OCI-LY7 (cell line): ENCODE measurements around the gene KLHL11. TPM values are rescaled to one million over a fixed set of nuclear protein-coding genes. Genes with fewer than 3 reads are reported as not detected.
A peak's percentile ranks its signal among the peaks of the same experiment; 100 is the strongest.

Experiments used
- Bru-seq: library from RNA; stranded (reverse); fragments of 400-500 nt; gene quantifications from one replicate; lab custom pipeline; 2021; lab: Mats Ljungman, UMichigan
- BruChase-seq, 2 experiments: library from RNA; stranded (reverse); fragments of 400-500 nt; gene quantifications; one replicate each; lab custom pipeline; 2021; lab: Mats Ljungman, UMichigan
- BruUV-seq: library from RNA; stranded (reverse); fragments of 400-500 nt; replicated peaks from 2 replicates; lab custom pipeline; 2021; lab: Mats Ljungman, UMichigan
- CTCF ChIA-PET: fragments of 300-600 bp; sonication (Branson Sonifier 250); formaldehyde crosslinking; loops from one replicate; lab custom pipeline; 2022; ENCODE audit warnings: antibody characterized with exemption; ENCODE audit not compliant: unreplicated experiment; lab: Charles Lee
- POLR2A ChIA-PET: fragments of 300-600 bp; sonication (Branson Sonifier 250); formaldehyde crosslinking; loops from one replicate; lab custom pipeline; 2022; ENCODE audit warnings: antibody characterized with exemption; lab: Charles Lee
- DNase-seq: peaks from one replicate; pipeline ENCODE4 v3.0.0-alpha.2; 2015; ENCODE audit warnings: low spot score
- H2AFZ ChIP-seq: fragments of 200-600 bp; sonication (generic), shearing (Covaris generic); 2 replicates; pipeline ENCODE4 v1.6.1; 2014; ENCODE audit warnings: mild to moderate bottlenecking, antibody characterized with exemption, low read length, moderate library complexity
- H3K27ac ChIP-seq: fragments of 200-600 bp; sonication (generic); 2 replicates; pipeline ENCODE4 v1.5.1; 2014; ENCODE audit warnings: mixed run types, low read depth, mild to moderate bottlenecking, moderate library complexity, low read length, inconsistent platforms; ENCODE audit not compliant: poor library complexity, severe bottlenecking
- H3K36me3 ChIP-seq: fragments of 200-600 bp; sonication (generic); 2 replicates; pipeline ENCODE4 v1.6.1; 2014; ENCODE audit warnings: mild to moderate bottlenecking, antibody characterized with exemption, low read length, moderate library complexity, mixed read lengths; ENCODE audit not compliant: insufficient read depth
- H3K4me1 ChIP-seq: fragments of 200-600 bp; sonication (generic); 2 replicates; pipeline ENCODE4 v1.5.1; 2014; ENCODE audit warnings: mild to moderate bottlenecking, low read length; ENCODE audit not compliant: insufficient read depth, poor library complexity, severe bottlenecking
- H3K4me2 ChIP-seq: fragments of 200-600 bp; sonication (generic); 2 replicates; pipeline ENCODE4 v1.6.1; 2014; ENCODE audit warnings: mild to moderate bottlenecking, low read length
- H3K4me3 ChIP-seq: fragments of 200-600 bp; sonication (generic); 2 replicates; pipeline ENCODE4 v1.5.1; 2014; ENCODE audit warnings: mild to moderate bottlenecking, low read depth, low read length; ENCODE audit not compliant: poor library complexity, severe bottlenecking
- H3K79me2 ChIP-seq: fragments of 200-600 bp; sonication (generic); 2 replicates; pipeline ENCODE4 v1.6.1; 2016; ENCODE audit warnings: low read depth, mild to moderate bottlenecking, low read length, moderate library complexity, mixed read lengths; ENCODE audit not compliant: insufficient read depth
- H3K9me2 ChIP-seq: fragments of 200-600 bp; sonication (generic); 2 replicates; pipeline ENCODE4 v1.6.1; 2016; ENCODE audit warnings: mild to moderate bottlenecking, low read length, mixed read lengths; ENCODE audit not compliant: insufficient read depth
- H3K9me3 ChIP-seq: fragments of 200-600 bp; sonication (generic); 2 replicates; pipeline ENCODE4 v1.6.1; 2014; ENCODE audit warnings: mild to moderate bottlenecking, mixed run types, low read length, mixed read lengths
- H4K20me1 ChIP-seq: fragments of 200-600 bp; sonication (generic); 2 replicates; pipeline ENCODE4 v1.6.1; 2014; ENCODE audit warnings: mild to moderate bottlenecking, antibody characterized with exemption, low read length, moderate library complexity, mixed read lengths; ENCODE audit not compliant: insufficient read depth
- EZH2phosphoT487 ChIP-seq: fragments of 200-600 bp; sonication (generic); IDR thresholded peaks from 2 replicates; pipeline ENCODE4 v1.6.1; 2018; ENCODE audit warnings: low read depth, borderline replicate concordance, mild to moderate bottlenecking, mixed run types, antibody characterized with exemption, low read length, moderate library complexity, mixed read lengths
- intact Hi-C: fragments of 100-400 bp; cut with micrococcal nuclease; formaldehyde crosslinking; loops from one replicate; pipeline ENCODE4 v1.10.0; 2022; ENCODE audit not compliant: unreplicated experiment
- long read RNA-seq: library from polyadenylated mRNA; stranded (forward); transcript quantifications from one replicate; pipeline ENCODE4 v2.0.0, GENCODE V29; 2022
- total RNA-seq, 2 experiments: library from RNA; depleted of rRNA in 1 of 2; stranded (reverse); fragments of >200 nt in 1 of 2; shearing (Covaris generic) in 1 of 2; gene quantifications; 2 replicates each; pipeline ENCODE4 v1.2.3, GENCODE V29; 2014 to 2022
- TF ChIP-seq, protein P1 (sequence below): fragments of 200-600 bp; sonication (generic); conservative IDR thresholded peaks from 2 replicates; pipeline ENCODE4 v1.5.1; 2014; ENCODE audit warnings: mild to moderate bottlenecking, antibody characterized with exemption, low read length, moderate library complexity, mixed read lengths

KLHL11 gene, protein sequence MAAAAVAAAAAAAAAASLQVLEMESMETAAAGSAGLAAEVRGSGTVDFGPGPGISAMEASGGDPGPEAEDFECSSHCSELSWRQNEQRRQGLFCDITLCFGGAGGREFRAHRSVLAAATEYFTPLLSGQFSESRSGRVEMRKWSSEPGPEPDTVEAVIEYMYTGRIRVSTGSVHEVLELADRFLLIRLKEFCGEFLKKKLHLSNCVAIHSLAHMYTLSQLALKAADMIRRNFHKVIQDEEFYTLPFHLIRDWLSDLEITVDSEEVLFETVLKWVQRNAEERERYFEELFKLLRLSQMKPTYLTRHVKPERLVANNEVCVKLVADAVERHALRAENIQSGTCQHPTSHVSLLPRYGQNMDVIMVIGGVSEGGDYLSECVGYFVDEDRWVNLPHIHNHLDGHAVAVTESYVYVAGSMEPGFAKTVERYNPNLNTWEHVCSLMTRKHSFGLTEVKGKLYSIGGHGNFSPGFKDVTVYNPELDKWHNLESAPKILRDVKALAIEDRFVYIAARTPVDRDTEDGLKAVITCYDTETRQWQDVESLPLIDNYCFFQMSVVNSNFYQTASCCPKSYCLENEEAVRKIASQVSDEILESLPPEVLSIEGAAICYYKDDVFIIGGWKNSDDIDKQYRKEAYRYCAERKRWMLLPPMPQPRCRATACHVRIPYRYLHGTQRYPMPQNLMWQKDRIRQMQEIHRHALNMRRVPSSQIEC
- total RNA-seq (2014; rRNA removed; shearing (Covaris generic)) (29.9 and 35.4 TPM in 2 replicates), total RNA-seq (2022) (20.5 and 20.9 TPM in 2 replicates), Bru-seq, nascent RNA (percentile 62 among the genes with signal in this experiment), BruChase-seq, experiment 1, labeled RNA remaining after a 6-hour chase (percentile 69 among the genes with signal in this experiment), BruChase-seq, experiment 2, labeled RNA remaining after a 2-hour chase (percentile 93 among the genes with signal in this experiment)
- long read RNA-seq, partial matches to known transcripts, result 0 of 1 reads
- long read RNA-seq, other reads (novel, unspliced or antisense), result 1 of 1 reads

DNA sequence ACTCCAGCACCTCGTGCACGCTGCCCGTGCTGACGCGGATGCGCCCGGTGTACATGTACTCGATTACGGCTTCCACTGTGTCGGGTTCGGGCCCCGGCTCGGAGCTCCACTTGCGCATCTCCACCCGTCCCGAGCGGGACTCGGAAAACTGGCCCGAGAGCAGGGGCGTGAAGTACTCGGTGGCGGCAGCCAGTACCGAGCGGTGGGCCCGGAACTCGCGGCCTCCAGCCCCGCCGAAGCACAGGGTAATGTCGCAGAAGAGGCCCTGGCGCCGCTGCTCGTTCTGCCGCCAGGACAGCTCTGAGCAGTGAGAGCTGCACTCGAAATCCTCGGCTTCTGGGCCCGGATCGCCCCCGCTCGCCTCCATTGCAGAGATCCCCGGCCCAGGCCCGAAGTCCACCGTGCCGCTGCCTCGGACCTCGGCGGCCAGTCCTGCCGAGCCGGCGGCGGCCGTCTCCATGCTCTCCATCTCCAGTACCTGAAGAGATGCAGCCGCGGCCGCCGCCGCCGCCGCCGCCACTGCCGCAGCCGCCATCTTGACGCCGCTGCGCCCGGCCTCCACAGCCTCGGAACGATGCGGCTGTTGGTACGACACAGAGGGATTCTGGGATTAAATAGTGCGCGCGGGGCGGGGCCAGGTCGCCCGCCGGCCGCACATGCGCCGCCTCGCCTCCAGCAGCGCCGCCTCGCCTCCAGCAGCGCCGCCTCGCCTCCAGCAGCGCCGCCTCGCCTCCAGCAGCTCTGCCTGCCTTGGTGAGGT, at the start of gene KLHL11:
TSS of gene KLHL11 (minus strand) at position 588 of the 760 bp plus-strand sequence. CDS start at position 535, 53 bp downstream.
- CTCF ChIA-PET, result interaction anchor here (1.0 kb wide), 1 partner anchor 266 kb away, joined by 3 read pairs; no protein-coding TSS in a partner anchor
- Histone ChIP-seq H3K27ac (peak within 1 kb of the TSS; percentile 82), H3K4me2 (peak within 1 kb of the TSS; percentile 97), H4K20me1 (peaks cover 10% of the 10 kb centered on the region; the same call in 1 of the 2 replicates), H3K79me2 (peaks cover 47% of the 10 kb centered on the region), H3K9me2 (no peaks in the 10 kb centered on the region), H3K4me1 (peaks cover 21% of the 10 kb centered on the region), H2AFZ (peak within 1 kb of the TSS; percentile 69), H3K36me3 (peaks cover 32% of the 10 kb centered on the region), H3K4me3 (peak within 1 kb of the TSS; percentile 92), H3K9me3 (no peaks in the 10 kb centered on the region)
- BruUV-seq, result no TSS peak
- intact Hi-C loops, result loop anchor here (5.0 kb wide), 1 partner anchor 128 kb away; no protein-coding TSS in a partner anchor
- TF ChIP-seq EZH2phosphoT487, result no peak
- TF ChIP-seq, protein P1, sequence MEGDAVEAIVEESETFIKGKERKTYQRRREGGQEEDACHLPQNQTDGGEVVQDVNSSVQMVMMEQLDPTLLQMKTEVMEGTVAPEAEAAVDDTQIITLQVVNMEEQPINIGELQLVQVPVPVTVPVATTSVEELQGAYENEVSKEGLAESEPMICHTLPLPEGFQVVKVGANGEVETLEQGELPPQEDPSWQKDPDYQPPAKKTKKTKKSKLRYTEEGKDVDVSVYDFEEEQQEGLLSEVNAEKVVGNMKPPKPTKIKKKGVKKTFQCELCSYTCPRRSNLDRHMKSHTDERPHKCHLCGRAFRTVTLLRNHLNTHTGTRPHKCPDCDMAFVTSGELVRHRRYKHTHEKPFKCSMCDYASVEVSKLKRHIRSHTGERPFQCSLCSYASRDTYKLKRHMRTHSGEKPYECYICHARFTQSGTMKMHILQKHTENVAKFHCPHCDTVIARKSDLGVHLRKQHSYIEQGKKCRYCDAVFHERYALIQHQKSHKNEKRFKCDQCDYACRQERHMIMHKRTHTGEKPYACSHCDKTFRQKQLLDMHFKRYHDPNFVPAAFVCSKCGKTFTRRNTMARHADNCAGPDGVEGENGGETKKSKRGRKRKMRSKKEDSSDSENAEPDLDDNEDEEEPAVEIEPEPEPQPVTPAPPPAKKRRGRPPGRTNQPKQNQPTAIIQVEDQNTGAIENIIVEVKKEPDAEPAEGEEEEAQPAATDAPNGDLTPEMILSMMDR, result no peak
- DNase-seq, result peak; percentile 92
- POLR2A ChIA-PET, result interaction anchor here (0.7 to 2.6 kb wide), 7 partner anchors 12 to 64 kb away, joined by 3 to 11 read pairs (median 3); partner anchors contain the start of gene KLHL10

DNA sequence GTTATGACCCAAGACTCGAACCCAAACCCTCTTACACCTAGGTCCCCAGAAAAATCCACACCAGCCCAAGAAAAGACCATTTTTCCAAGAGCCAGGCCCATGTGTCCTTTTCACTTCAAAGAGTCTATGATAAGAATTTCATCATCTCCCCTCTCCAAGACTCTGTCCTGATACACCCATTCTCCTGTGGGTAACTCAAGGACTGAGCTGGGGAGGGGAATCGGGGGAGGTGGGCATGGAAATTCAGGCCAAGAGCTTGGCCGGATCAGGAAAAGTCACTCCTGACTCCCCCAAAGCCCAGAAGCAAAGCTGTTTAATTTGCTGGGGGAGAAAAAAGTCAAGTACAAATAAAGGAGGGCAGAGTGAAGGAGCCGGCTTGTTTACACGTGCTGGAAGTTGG, 49.8 kb upstream of the KLHL11 start:
- CTCF ChIA-PET, result no interaction called here
- DNase-seq, result no peak
- POLR2A ChIA-PET, result no interaction called here
- Histone ChIP-seq H2AFZ (no peak overlapping the region), H3K9me2 (no peaks in the 10 kb centered on the region), H3K27ac (no peak overlapping the region), H3K9me3 (no peaks in the 10 kb centered on the region), H3K36me3 (peaks cover 65% of the 10 kb centered on the region), H3K4me3 (no peak overlapping the region), H4K20me1 (peaks cover 19% of the 10 kb centered on the region), H3K79me2 (peaks cover 47% of the 10 kb centered on the region), H3K4me2 (no peak overlapping the region), H3K4me1 (peaks cover 15% of the 10 kb centered on the region)
- no TSS peak for BruUV-seq
- no peak for TF ChIP-seq EZH2phosphoT487
- TF ChIP-seq, protein P1, result no peak
- intact Hi-C loops, result loop anchor here (5.0 kb wide), 1 partner anchor 47 kb away; no protein-coding TSS in a partner anchor
